Right forelimb (tissue), 1 donor: Measurements from ENCODE around the gene FAM118B.
A peak's percentile ranks its signal among the peaks of the same experiment; 100 is the strongest.
"Not testable (repeated sequence)": the region's sequence is repeated elsewhere in the genome, so short reads cannot be mapped to it uniquely, and the experiment has no call there.

Experiments
- DNase-seq: peaks from one replicate; pipeline ENCODE4 v3.0.0-alpha.2; 2018

Gene FAM118B

DNA sequence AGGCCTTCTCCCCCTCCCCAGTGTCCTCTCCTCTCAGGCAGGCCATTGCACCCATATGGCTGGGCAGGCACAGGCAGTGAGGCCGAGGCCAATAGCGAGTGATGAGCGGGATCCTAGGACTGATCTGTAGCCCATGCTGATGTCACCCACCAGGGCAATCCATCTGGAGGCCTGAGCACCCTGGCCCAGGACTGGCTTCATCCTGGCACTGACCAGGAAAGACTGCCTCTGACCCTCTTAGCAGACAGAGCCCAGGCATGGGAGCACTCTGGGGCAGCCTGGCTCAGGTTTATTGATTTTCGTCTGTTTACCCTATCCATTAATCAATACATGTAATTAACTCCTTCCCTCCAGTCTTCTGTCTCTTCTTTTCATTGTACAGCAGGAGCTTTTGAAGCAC, 66.2 kb downstream of the FAM118B start:
- DNase-seq, result no peak

- no peak for DNase-seq
Observed at GRCh38 chr11:126279191-126279590, 67.6 kb downstream of the FAM118B start.

DNA sequence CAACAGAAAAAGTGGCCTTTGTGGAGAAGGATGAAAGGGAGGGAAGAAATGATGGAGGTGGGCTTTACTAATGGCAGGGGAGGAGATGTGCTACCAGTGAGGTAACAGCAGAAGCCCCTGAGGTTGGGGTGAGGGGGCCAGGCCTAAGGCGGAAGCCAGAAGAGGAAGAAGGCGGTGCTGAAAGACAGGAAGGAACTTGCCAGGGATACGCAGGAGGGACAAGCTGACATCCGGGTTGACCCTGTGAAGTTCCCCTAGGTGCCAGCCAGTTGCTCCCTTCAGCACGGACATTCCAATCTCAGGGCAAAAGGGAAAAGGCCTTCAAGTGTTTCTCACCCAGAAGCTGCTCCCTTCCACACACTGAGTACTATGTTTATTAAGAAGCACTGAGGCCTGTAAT, 69.0 kb downstream of the FAM118B start:
- no peak for DNase-seq

DNA sequence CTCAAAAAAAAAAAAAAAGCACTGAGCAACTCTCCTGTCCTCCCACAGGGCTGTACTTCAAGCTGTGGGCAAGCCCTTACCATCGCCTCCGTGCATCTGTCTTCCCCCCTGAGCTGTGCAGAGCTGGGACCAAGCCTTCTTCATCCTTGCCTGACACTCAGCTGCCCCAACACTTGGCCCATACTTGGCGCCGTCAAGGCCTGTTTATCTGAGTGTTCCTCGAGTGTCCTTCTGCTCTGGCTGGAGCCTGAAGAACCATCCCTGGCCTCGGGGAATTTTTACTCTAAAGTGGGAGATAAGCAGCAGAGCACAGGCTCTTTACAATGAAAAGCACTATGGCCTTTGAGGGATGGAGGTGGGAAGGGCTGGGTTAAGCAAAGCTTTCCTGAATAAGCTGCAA, 69.7 kb downstream of the FAM118B start:
- DNase-seq, result no peak

GRCh38 chr11:126281666-126282175, 70.1 kb downstream of the FAM118B start:
- no peak for DNase-seq

DNA sequence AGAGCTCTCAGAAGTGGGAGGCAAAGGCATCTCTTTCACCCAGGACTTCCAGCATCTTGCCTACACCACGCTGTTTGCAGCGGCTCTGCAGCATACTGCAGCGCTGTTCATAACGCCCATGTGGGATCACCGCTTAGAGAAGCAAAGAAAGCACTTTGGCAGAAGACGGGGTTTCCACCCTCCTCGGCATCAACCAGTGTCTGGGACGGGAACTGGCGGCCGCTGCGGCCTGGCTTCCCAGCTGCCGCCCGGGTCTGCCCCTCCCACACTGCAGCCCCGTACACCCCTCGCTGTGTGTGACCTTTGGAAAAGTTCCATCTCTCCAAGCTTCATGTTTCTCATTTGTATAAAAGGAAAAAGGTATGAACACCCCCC, 70.8 kb downstream of the FAM118B start:
- peak; percentile 81 for DNase-seq

- DNase-seq, result peak; percentile 78
Observed at GRCh38 chr11:126282736-126283591, 71.4 kb downstream of the FAM118B start, which contains the start of gene TIRAP. Gene TIRAP, plus strand, starts transcription at chr11:126283093. Its CDS starts 7,802 bp downstream, at chr11:126290895.

GRCh38 chr11:126284829-126285228, 73.2 kb downstream of the FAM118B start:
- DNase-seq, result no peak

DNA sequence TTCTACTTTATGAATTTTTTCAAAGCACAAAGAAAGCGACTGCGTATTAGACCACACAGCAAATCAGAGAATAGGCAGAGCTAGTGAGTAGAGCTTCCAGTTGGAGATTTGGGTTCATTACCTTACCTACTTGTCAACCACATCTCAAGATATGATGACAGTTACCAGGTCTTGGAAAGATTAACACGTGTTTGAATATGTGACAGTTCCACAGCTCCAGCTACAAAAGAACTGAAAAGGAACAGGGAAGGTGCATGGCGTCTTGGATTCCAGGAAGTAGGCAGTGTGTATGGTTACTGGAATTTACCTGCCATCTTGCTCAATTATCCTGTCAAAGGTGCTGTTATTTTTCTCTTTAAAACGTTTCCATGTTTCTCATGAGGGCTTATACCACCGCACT, 76.7 kb downstream of the FAM118B start:
- DNase-seq, result no peak

DNA sequence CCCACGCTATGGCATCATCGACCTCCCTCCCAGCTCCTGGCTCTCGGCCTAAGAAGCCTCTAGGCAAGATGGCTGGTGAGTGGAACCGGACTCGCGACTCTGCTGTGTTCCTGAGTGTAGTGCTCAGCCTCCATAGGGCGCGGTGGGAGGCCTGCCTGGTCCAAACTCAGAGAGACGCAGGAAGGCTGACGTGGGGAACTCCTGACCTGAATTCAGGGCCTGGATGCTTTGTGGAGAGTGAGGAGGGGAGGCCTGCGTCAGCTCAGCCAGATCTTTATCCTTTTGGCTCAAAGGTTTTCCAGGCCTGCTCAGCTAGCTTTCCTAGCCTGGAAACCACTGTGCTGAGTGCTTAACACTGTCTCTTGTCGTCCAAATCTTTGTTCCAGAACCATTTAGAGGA, 79.3 kb downstream of the FAM118B start:
- DNase-seq, result no peak

DNA sequence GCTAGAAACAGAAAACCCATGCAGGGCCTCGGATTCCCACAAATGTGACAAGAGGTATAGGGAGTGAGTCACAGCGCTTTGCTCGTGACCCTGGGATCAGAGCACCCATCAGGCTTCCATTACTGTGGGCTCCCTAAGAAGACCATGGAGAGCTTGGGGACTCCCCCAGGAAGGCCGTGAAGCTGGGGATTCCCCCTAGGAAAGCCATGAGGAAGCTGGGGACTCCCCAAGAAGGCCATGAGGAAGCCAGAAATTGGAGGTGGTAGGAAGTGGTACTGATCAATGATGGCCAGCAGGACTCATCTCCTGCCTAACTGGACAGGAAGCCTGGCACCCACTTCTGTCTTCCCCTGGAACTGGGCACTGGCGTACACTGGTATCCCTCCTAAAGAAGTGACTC, 82.1 kb downstream of the FAM118B start:
- DNase-seq, result no peak

- no peak for DNase-seq
Observed at GRCh38 chr11:126297004-126297403, 85.4 kb downstream of the FAM118B start.

DNA sequence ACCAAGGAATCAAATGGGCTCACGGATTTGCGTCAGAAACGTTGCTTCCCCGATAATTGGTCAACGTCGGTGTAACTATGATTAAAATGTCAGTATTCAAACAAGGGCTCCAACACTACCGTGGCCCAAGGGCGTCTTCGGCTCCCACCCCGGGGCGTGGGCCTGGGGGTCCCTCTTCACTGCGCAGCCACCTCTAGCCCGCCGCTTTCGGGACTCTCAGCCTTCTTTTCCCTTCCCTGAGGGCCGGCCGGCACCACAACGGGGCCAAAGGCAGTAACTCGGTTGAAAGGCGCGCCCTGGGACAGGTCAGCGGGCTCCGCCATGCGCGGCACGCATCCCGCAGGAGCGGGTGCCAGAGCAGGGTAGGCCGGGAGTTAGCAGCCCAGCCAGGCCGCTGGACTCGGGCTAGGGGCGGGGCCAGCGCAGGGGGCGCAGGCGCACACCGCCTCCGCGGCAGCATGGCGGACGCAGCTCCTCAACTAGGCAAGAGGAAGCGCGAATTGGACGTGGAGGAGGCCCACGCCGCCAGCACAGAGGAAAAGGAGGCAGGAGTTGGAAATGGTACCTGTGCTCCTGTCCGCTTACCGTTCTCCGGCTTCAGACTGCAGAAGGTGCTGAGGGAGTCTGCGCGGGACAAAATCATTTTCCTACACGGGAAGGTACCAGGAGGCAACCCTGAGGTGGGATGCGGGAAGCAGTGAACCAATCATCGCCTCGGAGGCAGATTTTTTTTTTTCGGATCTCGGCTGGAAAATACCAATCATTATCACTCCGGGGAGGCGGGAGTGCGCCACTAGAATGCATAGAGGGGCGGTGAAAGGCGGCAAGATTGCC, 92.3 kb downstream of the FAM118B start, which contains the start of gene DCPS:
DCPS (plus strand) TSS at position 438 of the 834 bp plus-strand sequence; CDS start at position 459, 21 bp downstream.
- peak; percentile 96 for DNase-seq

DNA sequence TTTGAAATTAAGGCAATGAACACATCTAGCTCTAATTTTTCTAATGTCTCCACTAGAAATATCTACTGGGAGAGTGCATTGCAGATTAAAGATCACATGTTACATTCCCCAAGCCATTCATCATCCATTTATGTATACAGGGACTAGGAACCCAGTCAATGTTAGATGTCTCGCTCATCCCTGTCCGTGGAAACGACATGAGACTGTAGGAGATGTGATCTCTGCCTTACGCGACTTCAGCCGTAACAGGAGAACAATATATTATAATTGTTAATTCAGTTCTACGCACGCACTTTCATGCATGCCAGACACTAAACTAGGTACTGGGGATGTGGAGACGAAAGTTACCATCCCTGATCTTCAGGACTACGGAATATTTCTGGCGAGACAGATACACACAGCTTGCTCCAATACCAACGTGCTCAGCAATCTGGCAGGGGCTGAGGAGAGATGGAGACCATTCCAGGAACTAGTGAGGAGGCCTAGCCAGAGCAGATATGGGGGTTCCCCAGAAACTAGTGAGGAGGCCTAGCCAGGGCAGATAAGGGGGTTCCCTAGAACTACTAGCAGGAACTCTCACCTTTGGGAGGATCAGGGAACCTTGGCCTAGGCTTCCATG, 93.0 kb downstream of the FAM118B start:
- DNase-seq, result no peak

- no peak for DNase-seq
Observed at GRCh38 chr11:126305699-126306098, 94.1 kb downstream of the FAM118B start.

GRCh38 chr11:126307706-126308105, 96.1 kb downstream of the FAM118B start:
- no peak for DNase-seq

DNA sequence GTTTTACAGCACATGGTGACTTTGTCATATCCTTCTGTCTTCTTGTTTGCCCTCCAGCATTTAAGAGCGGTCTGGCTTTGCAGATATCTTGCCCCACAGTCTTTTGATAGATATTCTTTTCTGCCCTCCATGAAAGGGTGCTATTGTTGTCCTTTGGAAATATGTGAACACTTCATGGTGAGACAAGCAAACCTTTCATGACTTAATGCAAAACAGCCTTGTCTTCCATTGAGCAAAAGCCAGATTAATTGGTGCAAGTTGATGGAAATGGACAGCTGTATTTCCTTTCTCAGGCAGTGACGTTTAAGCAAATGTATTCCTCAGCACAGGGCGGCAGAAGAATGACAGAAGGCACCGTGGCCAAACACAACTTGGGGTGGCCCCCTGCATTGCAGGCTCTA, 96.7 kb downstream of the FAM118B start:
- no peak for DNase-seq

DNA sequence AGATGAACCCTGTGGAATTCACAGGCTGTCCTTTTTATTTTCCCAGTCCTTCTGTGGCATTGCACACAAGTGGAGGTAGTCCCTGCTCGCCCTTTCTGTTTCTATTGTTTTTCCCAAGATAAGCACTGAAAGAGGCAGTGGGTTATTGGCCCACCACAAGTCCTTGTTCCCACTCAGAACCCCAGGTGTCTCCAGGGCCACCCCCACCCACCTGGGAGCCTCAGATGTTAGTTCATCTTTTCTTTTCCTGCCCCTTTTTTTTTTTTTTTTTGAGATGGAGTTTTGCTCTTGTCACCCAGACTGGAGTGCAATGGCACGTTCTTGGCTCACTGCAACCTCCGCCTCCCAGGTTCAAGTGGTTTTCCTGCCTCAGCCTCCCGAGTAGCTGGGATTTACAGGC, 97.2 kb downstream of the FAM118B start:
- not testable (repeated sequence) for DNase-seq

DNA sequence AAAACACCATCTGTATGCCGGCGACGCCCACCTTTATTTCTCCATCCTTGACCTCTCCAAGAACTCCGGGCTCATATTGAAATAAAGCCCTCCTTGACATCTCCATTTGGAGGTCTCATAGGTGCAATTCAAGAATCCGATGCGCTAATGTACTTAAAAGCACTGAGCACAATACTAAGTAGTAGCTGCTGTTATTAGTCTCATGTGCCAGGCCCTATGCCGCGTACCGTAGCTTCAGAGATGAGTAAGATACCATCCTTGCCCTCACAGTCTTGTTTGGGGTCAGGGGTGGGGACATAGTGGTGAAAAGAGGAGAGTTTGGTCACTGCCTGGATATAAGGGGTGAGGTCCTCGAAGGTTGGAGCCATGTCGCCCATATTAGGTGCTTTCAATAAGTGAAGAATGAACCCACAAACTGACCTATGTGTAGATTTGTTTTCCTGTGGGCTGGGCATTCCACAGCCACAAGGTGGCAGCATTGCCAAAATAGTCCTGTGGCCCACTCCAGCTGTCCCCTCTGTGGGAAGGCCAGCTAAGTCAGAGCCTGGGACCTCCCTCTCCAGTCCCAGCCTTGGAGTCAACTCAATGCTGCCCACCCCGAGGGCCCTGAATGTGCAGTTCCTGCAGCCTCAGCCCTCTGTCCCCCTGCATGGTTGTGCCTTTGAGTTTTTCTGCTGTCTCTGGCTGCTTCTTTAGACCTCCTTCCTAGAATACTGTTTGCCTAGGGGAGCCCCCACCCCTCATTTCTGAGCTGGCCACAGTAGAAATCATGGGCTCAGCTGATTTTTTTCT, 98.8 kb downstream of the FAM118B start:
- peak; percentile 87 for DNase-seq

DNA sequence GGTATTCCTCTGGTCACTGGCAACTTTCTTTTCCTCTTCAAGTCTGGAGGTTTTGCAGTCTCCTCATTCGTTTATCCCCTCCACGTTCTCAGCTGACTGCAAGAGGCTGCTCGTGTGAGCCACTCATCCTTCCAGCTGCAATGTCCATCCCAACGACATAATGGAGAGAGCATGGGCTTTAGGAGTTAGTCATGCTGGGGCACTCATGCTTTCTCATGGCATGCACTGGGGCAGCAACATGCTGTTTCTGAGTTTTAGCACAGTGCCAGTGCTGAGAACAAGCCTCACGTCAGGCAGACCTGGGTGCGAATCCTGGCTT, 99.4 kb downstream of the FAM118B start:
- DNase-seq, result no peak

DNA sequence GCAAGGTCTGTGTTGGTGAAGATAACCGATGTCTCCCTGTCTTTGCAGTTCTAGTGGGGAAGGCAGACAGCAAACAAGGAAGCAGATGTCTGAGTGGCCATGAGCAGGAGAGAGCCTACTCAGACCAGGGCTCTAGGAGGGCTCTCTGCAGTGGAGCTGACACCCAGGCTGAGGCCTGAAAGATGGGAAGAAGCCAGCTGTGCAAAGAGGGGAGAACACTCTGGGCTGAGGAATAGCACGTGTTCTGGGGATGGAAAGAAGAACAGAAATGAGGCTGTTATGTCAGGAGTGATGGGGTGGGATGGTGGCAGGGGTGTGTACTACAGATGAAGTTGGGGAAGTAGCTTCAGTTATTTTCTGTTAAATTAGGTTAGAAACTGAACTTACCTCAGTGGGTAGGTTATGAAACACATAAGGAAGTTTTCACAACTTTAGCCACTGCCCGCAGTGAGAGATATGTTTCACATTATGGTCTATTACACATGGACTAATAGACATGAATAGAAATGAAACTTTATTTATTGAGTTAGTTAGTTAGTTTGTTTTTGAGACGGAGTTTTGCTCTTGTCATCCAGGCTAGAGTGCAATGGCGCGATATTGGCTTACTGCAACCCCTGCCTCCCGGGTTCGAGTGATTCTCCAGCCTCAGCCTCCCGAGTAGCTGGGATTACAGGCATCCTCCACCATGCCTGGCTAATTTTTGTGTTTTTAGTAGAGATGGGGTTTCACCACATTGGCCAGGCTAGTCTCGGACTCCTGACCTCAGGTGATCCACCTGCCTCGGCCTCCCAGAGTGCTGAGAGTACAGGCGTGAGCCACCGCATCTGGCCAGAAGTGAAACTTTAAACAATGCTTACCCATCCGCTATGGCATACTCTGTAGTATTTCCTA, 100.1 kb downstream of the FAM118B start:
- no peak for DNase-seq
